ENCODE measurements around the gene MS4A8.
"Not testable (repeated sequence)": the region's sequence is repeated elsewhere in the genome, so short reads cannot be mapped to it uniquely, and the experiment has no call there.

MS4A8 gene, protein sequence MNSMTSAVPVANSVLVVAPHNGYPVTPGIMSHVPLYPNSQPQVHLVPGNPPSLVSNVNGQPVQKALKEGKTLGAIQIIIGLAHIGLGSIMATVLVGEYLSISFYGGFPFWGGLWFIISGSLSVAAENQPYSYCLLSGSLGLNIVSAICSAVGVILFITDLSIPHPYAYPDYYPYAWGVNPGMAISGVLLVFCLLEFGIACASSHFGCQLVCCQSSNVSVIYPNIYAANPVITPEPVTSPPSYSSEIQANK

GRCh38 chr11:60699284-60699691 is at the start of gene MS4A8:
Gene MS4A8 (plus strand): TSS chr11:60699612. CDS start chr11:60700861, 1,249 bp downstream.
- DNase-seq (ENCODE audit: low read depth, low spot score): no peak

GRCh38 chr11:60657888-60658287 is 41.5 kb upstream of the MS4A8 start:
- no peak for DNase-seq (ENCODE audit: low read depth, low spot score)

DNA sequence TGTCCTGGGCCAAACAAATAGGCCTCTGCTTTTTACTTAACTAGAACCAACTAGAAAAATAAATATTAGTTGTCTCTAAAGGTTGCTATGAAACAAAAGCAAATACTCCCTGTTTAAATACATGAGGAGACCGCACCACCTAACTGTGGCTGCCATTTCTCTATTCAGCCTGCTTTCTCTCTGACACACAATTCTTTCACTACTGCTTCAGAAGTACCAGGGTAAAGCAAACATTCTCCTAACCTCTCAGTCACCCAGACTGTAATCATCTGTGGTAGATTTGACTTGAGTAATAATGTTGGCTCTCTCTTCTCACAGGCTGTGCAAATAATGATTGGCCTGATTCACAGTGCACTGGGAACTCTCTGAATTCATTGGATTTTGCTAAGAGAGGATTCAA is 41.0 kb upstream of the MS4A8 start:
- no peak for DNase-seq (ENCODE audit: low read depth, low spot score)

DNA sequence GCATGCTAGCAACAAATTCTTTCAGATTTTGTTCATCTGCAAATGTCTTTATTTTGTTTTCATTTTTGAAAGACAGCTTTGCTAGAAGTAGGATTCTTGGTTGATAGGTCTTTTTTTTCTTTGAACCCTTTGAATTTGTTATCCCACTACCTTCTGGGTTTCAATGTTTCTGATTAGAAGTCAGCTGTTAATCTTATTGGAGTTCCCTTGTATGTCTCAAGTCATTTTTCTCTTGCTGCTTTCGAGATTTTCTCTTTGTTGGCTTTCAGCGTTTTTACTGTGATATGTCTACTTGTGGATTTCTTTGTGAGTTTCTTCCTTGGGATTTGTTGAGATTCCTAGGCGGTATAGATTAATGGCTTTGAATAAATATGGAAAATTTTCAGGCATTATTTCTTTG is 27.2 kb upstream of the MS4A8 start:
- no peak for DNase-seq (ENCODE audit: low read depth, low spot score)

DNA sequence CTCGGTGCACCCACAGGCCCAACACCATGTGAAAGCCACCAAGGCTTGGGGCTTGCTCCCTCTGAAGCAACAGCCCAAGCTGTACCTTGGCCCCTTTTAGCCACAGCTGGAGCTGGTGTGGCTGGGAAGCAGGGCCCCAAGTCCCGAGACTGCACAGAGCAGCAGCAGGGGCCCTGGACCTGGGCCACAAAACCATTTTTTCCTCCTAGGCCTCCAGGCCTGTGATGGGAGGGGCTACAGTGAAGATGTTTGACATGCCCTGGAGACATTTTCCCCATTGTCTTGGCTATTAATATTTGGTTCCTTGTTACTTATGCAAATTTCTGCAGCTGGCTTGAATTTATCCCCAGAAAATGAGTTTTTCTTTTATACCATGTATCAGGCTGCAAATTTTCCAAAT is 21.2 kb upstream of the MS4A8 start:
- DNase-seq (ENCODE audit: low read depth, low spot score): not testable (repeated sequence)

DNA sequence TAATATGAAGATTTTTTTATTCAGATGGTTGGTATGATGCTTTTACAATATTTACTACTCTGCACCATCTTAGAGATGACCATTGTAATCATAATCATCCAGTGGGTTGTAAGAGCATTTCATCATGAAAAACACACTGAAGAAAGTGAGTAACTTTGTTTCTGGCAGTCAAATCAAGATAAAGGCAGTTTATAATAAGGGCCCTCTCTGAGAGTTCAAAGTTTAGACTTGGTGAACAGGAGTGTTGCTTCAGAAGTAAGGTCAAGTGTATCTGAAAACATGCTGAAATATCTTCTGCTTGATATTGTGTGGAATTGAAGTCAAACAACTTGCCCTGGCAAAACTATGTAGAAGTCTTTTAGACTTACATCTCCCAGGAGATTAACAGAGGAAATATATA is 19.5 kb upstream of the MS4A8 start:
- DNase-seq (ENCODE audit: low read depth, low spot score): no peak

GRCh38 chr11:60680455-60681119 is 18.8 kb upstream of the MS4A8 start:
- DNase-seq (ENCODE audit: low read depth, low spot score): no peak

- DNase-seq (ENCODE audit: low read depth, low spot score): not testable (repeated sequence)
Measured at GRCh38 chr11:60684541-60684848, 14.9 kb upstream of the MS4A8 start.

- no peak for DNase-seq (ENCODE audit: low read depth, low spot score)
Measured at GRCh38 chr11:60691661-60692060, 7.8 kb upstream of the MS4A8 start.

GRCh38 chr11:60699936-60700335 is 524 bp downstream of the MS4A8 start:
- no peak for DNase-seq (ENCODE audit: low read depth, low spot score)

GRCh38 chr11:60700689-60701468 is 1.5 kb downstream of the MS4A8 start:
- DNase-seq (ENCODE audit: low read depth, low spot score): no peak

- DNase-seq (ENCODE audit: low read depth, low spot score): no peak
Measured at GRCh38 chr11:60701469-60701818, 2.0 kb downstream of the MS4A8 start.

- DNase-seq (ENCODE audit: low read depth, low spot score): no peak
Measured at GRCh38 chr11:60703374-60703773, 4.0 kb downstream of the MS4A8 start.

DNA sequence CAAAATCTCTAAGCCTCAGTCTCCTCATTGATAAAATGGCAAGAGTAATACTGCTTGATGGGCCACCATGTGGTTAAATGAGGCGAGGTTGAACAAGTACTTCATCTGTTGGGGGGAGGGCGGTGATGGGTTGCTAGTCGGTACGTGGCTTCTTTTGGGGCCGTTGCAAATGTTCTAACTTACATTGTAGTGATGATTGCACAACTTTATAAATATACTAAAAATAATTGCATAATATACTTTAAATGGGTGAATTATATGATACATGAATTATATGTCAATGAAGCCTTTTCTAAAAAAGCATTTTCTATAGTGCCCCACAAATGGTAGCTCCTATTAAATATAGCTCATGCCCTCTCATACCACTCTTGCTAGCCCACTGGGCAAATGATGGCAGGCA is 6.5 kb downstream of the MS4A8 start:
- DNase-seq (ENCODE audit: low read depth, low spot score): no peak

GRCh38 chr11:60706931-60707330 is 7.5 kb downstream of the MS4A8 start:
- DNase-seq (ENCODE audit: low read depth, low spot score): no peak

DNA sequence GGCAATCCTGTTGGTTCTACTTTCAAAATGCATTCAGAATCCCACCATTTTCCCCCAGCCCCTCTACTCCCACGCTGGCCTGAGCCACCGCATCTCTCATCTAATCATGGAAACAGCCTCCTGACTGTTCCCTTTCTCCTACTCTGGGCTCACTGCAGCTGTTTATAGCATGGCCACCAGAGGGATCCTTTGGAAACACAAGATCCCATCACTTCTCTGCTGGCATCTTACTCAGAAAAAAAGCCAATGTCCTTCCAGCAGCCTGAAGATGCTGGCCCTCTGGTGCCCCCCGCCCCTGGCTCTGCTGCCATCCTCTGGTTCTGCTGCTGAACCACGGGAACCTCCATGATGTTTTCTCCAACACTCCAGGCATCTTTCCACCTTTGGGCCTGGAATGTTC is 11.1 kb downstream of the MS4A8 start:
- DNase-seq (ENCODE audit: low read depth, low spot score): no peak

- DNase-seq (ENCODE audit: low read depth, low spot score): no peak
Measured at GRCh38 chr11:60711276-60711675, 11.9 kb downstream of the MS4A8 start.

GRCh38 chr11:60713423-60713822 is 14.0 kb downstream of the MS4A8 start:
- DNase-seq (ENCODE audit: low read depth, low spot score): not testable (repeated sequence)

DNA sequence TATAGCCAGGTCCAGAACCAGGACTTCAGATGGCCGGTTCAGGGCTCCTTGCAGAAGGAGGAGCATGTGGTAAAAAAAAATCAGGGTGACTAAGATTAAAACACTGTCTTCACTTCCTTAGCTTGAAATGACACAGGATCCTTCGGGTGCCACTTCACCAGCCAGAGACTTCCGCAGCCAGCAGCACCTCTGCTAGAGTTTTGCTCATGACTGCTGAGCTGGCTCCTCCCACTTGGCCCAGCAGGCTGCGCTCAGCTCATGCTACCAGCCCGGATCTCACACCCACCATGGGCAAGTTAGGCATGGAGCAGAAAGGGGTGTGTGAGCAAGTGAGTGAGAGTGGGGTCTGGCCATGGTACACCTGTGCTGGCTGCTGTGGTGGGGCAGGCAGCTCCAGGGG is 18.5 kb downstream of the MS4A8 start:
- DNase-seq (ENCODE audit: low read depth, low spot score): no peak

DNA sequence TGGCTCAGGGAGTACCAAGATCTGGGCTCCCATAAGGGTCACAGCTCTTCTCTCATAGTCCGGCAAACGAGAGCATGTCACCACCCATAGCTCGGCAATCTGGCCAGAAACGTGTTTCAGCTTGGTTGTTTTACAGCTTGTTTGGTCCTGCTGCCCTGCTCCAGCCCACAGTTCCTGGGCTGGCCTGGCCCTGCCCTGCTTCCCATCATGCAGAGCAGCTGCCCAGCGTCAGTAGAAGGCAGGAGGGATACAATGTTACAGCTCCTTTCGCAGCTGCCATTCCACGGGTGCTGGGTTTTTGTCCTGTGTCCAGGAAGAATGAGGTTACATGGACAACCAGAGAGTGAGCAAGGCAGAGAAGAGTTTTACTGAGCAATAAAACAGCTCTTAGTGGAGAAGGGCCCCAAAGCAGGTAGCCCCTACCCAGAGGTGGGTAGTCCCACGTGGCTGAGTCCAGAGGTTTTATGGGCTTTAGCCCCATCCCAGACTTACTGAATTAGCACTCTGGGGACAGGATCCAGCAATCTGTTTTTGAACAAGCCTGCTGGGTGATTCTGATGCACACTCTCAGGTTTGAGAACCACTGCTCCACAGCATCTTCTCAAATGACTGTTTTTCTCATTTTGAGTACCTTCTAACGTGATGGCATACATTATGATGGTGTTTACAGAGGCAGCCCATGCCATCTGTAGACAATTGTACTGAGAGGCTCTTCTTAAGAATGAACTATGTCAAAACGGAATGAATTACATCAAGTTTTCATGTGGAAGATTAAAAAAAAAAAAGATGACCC is 19.3 kb downstream of the MS4A8 start:
- DNase-seq (ENCODE audit: low read depth, low spot score): no peak

DNA sequence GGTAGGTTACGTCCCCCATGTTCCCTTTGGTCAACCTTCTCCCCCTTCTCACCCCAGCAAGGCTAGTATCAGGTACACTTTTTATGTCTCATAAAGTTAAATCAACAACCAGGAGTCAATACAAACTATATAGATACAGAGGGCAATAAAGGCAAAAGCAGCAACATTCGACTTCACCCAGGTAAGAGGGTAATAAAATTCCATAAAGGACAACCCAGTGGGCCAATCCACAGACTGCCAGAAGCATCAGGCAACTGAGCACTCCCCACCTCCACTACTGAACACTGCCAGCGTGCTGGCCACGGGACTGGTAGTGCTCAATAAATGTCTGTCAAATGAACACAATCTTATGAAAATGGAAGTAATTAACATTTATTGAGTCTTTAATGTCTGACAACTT is 20.0 kb downstream of the MS4A8 start:
- no peak for DNase-seq (ENCODE audit: low read depth, low spot score)

DNA sequence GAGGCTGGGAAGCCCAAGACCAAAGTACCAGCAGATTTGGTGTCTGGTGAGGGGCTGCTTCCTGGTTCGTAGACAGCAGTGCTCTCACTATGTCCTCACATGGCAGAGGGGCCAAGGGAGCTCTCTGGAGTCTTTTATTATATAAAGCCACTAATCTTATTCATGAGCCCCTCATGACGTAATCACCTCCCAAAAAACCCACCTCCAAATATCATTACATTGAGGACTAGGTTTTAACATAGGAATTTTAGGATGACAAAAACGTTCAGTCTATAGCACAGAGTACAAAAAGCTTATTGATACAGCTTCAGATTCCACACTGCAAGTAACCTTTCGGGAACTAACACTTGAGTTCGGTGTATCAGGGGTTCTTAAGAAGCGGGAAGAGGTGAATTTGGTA is 21.0 kb downstream of the MS4A8 start:
- DNase-seq (ENCODE audit: low read depth, low spot score): no peak
